Measurements from ENCODE around the gene GMCL2. TPM values are rescaled to one million over a fixed set of nuclear protein-coding genes. Genes with fewer than 3 reads are reported as not detected.

The GMCL2 gene
- total and polyA plus RNA-seq, 9 of the 15 experiments (the other 6 are each of a cell fraction or from before 2014, with no cell fraction given) = 0.04 TPM; not detected in 8

DNA sequence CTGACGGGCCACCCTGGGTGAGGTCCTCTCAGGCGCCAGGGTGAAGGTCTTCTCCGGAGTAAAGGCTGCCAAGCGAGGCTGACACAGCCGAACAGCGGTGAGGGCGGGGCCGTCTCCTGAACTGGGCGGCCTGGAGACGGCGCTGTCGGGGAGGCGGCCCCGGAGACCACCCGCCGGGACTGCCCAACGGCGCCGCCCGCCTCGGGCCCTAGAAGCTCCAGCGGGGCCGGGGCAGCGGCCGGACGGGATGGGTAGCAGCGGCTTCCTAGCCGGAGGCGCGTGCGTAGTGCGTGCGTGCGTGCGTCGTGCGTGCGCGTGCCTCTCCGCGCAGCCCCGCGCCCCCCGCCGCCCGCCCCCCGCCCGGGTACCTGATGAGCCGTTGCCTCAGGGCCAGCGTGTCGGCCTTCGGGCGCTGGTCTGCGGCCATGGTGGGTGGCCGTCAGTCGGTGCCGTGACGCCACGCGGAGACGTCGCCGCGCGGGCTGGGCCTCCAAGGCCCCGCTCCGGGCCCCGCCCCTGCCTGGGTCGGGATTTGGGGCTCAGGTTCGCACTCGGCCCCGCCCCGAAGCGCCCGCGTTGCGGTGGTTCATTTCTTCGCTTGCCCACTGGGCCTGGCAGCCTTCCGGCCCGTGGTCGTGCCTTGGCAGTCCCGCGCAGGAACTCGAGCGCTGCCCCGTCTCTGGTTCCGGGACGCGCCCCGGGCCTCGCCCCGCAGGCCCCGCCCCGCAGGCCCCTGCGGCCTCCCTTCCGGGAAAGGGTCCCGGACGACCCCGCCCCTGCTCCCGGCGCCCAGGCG is 45.2 kb upstream of the GMCL2 start, which contains the start of gene PHYKPL (continued):
- TF ChIP-seq, protein P1, sequence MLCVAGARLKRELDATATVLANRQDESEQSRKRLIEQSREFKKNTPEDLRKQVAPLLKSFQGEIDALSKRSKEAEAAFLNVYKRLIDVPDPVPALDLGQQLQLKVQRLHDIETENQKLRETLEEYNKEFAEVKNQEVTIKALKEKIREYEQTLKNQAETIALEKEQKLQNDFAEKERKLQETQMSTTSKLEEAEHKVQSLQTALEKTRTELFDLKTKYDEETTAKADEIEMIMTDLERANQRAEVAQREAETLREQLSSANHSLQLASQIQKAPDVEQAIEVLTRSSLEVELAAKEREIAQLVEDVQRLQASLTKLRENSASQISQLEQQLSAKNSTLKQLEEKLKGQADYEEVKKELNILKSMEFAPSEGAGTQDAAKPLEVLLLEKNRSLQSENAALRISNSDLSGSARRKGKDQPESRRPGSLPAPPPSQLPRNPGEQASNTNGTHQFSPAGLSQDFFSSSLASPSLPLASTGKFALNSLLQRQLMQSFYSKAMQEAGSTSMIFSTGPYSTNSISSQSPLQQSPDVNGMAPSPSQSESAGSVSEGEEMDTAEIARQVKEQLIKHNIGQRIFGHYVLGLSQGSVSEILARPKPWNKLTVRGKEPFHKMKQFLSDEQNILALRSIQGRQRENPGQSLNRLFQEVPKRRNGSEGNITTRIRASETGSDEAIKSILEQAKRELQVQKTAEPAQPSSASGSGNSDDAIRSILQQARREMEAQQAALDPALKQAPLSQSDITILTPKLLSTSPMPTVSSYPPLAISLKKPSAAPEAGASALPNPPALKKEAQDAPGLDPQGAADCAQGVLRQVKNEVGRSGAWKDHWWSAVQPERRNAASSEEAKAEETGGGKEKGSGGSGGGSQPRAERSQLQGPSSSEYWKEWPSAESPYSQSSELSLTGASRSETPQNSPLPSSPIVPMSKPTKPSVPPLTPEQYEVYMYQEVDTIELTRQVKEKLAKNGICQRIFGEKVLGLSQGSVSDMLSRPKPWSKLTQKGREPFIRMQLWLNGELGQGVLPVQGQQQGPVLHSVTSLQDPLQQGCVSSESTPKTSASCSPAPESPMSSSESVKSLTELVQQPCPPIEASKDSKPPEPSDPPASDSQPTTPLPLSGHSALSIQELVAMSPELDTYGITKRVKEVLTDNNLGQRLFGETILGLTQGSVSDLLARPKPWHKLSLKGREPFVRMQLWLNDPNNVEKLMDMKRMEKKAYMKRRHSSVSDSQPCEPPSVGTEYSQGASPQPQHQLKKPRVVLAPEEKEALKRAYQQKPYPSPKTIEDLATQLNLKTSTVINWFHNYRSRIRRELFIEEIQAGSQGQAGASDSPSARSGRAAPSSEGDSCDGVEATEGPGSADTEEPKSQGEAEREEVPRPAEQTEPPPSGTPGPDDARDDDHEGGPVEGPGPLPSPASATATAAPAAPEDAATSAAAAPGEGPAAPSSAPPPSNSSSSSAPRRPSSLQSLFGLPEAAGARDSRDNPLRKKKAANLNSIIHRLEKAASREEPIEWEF (CRISPR knock-in tag; IDR thresholded peaks at IDR 0.05) = no peak
- TF ChIP-seq, protein P2, sequence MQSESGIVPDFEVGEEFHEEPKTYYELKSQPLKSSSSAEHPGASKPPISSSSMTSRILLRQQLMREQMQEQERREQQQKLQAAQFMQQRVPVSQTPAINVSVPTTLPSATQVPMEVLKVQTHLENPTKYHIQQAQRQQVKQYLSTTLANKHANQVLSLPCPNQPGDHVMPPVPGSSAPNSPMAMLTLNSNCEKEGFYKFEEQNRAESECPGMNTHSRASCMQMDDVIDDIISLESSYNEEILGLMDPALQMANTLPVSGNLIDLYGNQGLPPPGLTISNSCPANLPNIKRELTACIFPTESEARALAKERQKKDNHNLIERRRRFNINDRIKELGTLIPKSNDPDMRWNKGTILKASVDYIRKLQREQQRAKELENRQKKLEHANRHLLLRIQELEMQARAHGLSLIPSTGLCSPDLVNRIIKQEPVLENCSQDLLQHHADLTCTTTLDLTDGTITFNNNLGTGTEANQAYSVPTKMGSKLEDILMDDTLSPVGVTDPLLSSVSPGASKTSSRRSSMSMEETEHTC (IDR thresholded peaks at IDR 0.05) = no peak
- no peak for TF ChIP-seq ZNF232 (CRISPR knock-in tag; IDR thresholded peaks at IDR 0.05)
- TF ChIP-seq, protein P3, sequence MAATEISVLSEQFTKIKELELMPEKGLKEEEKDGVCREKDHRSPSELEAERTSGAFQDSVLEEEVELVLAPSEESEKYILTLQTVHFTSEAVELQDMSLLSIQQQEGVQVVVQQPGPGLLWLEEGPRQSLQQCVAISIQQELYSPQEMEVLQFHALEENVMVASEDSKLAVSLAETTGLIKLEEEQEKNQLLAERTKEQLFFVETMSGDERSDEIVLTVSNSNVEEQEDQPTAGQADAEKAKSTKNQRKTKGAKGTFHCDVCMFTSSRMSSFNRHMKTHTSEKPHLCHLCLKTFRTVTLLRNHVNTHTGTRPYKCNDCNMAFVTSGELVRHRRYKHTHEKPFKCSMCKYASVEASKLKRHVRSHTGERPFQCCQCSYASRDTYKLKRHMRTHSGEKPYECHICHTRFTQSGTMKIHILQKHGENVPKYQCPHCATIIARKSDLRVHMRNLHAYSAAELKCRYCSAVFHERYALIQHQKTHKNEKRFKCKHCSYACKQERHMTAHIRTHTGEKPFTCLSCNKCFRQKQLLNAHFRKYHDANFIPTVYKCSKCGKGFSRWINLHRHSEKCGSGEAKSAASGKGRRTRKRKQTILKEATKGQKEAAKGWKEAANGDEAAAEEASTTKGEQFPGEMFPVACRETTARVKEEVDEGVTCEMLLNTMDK (IDR thresholded peaks at IDR 0.05; ENCODE audit: borderline replicate concordance, insufficient read depth, low read depth, low read length, poor library complexity, severe bottlenecking) = no peak
- TF ChIP-seq, protein P4, sequence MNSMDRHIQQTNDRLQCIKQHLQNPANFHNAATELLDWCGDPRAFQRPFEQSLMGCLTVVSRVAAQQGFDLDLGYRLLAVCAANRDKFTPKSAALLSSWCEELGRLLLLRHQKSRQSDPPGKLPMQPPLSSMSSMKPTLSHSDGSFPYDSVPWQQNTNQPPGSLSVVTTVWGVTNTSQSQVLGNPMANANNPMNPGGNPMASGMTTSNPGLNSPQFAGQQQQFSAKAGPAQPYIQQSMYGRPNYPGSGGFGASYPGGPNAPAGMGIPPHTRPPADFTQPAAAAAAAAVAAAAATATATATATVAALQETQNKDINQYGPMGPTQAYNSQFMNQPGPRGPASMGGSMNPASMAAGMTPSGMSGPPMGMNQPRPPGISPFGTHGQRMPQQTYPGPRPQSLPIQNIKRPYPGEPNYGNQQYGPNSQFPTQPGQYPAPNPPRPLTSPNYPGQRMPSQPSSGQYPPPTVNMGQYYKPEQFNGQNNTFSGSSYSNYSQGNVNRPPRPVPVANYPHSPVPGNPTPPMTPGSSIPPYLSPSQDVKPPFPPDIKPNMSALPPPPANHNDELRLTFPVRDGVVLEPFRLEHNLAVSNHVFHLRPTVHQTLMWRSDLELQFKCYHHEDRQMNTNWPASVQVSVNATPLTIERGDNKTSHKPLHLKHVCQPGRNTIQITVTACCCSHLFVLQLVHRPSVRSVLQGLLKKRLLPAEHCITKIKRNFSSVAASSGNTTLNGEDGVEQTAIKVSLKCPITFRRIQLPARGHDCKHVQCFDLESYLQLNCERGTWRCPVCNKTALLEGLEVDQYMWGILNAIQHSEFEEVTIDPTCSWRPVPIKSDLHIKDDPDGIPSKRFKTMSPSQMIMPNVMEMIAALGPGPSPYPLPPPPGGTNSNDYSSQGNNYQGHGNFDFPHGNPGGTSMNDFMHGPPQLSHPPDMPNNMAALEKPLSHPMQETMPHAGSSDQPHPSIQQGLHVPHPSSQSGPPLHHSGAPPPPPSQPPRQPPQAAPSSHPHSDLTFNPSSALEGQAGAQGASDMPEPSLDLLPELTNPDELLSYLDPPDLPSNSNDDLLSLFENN (IDR thresholded peaks at IDR 0.05; ENCODE audit: low read depth in 2 of 2, low read length in 2 of 2) = no peak
- TF ChIP-seq SREBF2 (CRISPR knock-in tag; IDR thresholded peaks at IDR 0.05) = no peak
- TF ChIP-seq ZNF695 (CRISPR knock-in tag; IDR thresholded peaks at IDR 0.05) = no peak
- TF ChIP-seq KLF13 (tag; IDR thresholded peaks at IDR 0.05; ENCODE audit: borderline replicate concordance, low read depth) = no peak
- TF ChIP-seq SRF (CRISPR knock-in tag; IDR thresholded peaks at IDR 0.05) = no peak
- TF ChIP-seq KDM1A (IDR thresholded peaks at IDR 0.05) = no peak
- TF ChIP-seq BRD4 (IDR thresholded peaks at IDR 0.05) = no peak
- TF ChIP-seq, protein P5, sequence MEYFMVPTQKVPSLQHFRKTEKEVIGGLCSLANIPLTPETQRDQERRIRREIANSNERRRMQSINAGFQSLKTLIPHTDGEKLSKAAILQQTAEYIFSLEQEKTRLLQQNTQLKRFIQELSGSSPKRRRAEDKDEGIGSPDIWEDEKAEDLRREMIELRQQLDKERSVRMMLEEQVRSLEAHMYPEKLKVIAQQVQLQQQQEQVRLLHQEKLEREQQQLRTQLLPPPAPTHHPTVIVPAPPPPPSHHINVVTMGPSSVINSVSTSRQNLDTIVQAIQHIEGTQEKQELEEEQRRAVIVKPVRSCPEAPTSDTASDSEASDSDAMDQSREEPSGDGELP (CRISPR knock-in tag; IDR thresholded peaks at IDR 0.05; ENCODE audit: borderline replicate concordance) = no peak; the same call in 1 of the 2 replicates
- TF ChIP-seq ZNF124 (CRISPR knock-in tag; IDR thresholded peaks at IDR 0.05) = no peak

All from K562 (cell line).